Measurements from ENCODE around the gene FADS1.

GRCh38 chr11:61863548-61864081, 46.8 kb upstream of the FADS1 start:
- TF ChIP-seq, protein P1, sequence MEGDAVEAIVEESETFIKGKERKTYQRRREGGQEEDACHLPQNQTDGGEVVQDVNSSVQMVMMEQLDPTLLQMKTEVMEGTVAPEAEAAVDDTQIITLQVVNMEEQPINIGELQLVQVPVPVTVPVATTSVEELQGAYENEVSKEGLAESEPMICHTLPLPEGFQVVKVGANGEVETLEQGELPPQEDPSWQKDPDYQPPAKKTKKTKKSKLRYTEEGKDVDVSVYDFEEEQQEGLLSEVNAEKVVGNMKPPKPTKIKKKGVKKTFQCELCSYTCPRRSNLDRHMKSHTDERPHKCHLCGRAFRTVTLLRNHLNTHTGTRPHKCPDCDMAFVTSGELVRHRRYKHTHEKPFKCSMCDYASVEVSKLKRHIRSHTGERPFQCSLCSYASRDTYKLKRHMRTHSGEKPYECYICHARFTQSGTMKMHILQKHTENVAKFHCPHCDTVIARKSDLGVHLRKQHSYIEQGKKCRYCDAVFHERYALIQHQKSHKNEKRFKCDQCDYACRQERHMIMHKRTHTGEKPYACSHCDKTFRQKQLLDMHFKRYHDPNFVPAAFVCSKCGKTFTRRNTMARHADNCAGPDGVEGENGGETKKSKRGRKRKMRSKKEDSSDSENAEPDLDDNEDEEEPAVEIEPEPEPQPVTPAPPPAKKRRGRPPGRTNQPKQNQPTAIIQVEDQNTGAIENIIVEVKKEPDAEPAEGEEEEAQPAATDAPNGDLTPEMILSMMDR (IDR thresholded peaks at IDR 0.05; ENCODE audit: low read depth, low read length, poor library complexity, severe bottlenecking): no peak
- no peak for TF ChIP-seq EZH2phosphoT487 (IDR thresholded peaks at IDR 0.05; ENCODE audit: borderline replicate concordance, low read length)
